GM12872 (cell line): ENCODE results near the gene FGGY.

Source experiments
- CTCF ChIP-seq: IDR thresholded peaks from 3 replicates; pipeline ENCODE4 v1.5.1; 2011; ENCODE audit warnings: low read depth, mild to moderate bottlenecking, low read length, moderate library complexity; ENCODE audit not compliant: insufficient read depth

Gene FGGY

GRCh38 chr1:59545830-59546229, 248.9 kb downstream of the FGGY start:
- no peak for TF ChIP-seq CTCF

GRCh38 chr1:59549066-59549837, 252.4 kb downstream of the FGGY start:
- no peak for TF ChIP-seq CTCF

GRCh38 chr1:59549903-59550302, 253.0 kb downstream of the FGGY start:
- no peak for TF ChIP-seq CTCF

- no peak for TF ChIP-seq CTCF
These were observed 255.1 kb downstream of the FGGY start for GRCh38 chr1:59552007-59552406.

- TF ChIP-seq CTCF = no peak
These were observed 256.5 kb downstream of the FGGY start for GRCh38 chr1:59553371-59553770.

GRCh38 chr1:59554011-59554663, 257.2 kb downstream of the FGGY start:
- TF ChIP-seq CTCF = no peak

GRCh38 chr1:59554752-59555151, 257.9 kb downstream of the FGGY start:
- no peak for TF ChIP-seq CTCF
